ENCODE data around the gene HSDL1.

- TF ChIP-seq, protein P1, sequence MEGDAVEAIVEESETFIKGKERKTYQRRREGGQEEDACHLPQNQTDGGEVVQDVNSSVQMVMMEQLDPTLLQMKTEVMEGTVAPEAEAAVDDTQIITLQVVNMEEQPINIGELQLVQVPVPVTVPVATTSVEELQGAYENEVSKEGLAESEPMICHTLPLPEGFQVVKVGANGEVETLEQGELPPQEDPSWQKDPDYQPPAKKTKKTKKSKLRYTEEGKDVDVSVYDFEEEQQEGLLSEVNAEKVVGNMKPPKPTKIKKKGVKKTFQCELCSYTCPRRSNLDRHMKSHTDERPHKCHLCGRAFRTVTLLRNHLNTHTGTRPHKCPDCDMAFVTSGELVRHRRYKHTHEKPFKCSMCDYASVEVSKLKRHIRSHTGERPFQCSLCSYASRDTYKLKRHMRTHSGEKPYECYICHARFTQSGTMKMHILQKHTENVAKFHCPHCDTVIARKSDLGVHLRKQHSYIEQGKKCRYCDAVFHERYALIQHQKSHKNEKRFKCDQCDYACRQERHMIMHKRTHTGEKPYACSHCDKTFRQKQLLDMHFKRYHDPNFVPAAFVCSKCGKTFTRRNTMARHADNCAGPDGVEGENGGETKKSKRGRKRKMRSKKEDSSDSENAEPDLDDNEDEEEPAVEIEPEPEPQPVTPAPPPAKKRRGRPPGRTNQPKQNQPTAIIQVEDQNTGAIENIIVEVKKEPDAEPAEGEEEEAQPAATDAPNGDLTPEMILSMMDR (IDR thresholded peaks at IDR 0.05; ENCODE audit: low read depth, low read length) = no peak
- no peak for TF ChIP-seq EZH2phosphoT487 (IDR thresholded peaks at IDR 0.05; ENCODE audit: low read depth)
Observed at GRCh38 chr16:84093879-84094270, 51.1 kb downstream of the HSDL1 start.
